ENCODE data around the gene VTI1B.
"Not testable (repeated sequence)": the region's sequence is repeated elsewhere in the genome, so short reads cannot be mapped to it uniquely, and the experiment has no call there.

DNA sequence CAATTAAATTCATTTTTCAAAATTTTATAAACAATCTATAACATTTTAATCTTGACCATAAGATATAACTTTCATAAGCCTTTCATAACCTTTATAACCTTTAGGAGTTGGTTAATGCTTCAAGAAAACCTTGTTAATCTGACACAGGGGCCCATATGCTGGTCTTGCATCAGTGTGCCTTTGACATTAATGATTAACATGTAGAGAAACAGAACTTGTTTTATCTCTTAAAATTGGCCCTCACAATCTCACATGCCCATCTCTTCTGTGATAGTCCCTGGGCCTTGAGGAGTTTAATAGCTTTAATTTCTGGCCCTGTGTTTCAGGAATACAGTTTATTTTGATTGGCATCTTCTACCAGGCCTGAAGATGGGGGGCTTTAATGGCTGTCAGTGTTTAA, 34.9 kb upstream of the VTI1B start:
- TF ChIP-seq EZH2phosphoT487 (conservative IDR thresholded peaks at IDR 0.05; ENCODE audit: low read length): not testable (repeated sequence)
- TF ChIP-seq, protein P1, sequence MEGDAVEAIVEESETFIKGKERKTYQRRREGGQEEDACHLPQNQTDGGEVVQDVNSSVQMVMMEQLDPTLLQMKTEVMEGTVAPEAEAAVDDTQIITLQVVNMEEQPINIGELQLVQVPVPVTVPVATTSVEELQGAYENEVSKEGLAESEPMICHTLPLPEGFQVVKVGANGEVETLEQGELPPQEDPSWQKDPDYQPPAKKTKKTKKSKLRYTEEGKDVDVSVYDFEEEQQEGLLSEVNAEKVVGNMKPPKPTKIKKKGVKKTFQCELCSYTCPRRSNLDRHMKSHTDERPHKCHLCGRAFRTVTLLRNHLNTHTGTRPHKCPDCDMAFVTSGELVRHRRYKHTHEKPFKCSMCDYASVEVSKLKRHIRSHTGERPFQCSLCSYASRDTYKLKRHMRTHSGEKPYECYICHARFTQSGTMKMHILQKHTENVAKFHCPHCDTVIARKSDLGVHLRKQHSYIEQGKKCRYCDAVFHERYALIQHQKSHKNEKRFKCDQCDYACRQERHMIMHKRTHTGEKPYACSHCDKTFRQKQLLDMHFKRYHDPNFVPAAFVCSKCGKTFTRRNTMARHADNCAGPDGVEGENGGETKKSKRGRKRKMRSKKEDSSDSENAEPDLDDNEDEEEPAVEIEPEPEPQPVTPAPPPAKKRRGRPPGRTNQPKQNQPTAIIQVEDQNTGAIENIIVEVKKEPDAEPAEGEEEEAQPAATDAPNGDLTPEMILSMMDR (IDR thresholded peaks at IDR 0.05; ENCODE audit: insufficient read depth, low read length, poor library complexity, severe bottlenecking): not testable (repeated sequence)
